GM18868 (cell line): Measurements from ENCODE around the gene SLC22A31.

ENCODE experiments used
- ATAC-seq: cut with Tn5 transposase; IDR thresholded peaks from one replicate; pipeline ENCODE4 v1.9.1; 2021; ENCODE audit warnings: mild to moderate bottlenecking, moderate library complexity; ENCODE audit not compliant: unreplicated experiment

SLC22A31 gene

DNA sequence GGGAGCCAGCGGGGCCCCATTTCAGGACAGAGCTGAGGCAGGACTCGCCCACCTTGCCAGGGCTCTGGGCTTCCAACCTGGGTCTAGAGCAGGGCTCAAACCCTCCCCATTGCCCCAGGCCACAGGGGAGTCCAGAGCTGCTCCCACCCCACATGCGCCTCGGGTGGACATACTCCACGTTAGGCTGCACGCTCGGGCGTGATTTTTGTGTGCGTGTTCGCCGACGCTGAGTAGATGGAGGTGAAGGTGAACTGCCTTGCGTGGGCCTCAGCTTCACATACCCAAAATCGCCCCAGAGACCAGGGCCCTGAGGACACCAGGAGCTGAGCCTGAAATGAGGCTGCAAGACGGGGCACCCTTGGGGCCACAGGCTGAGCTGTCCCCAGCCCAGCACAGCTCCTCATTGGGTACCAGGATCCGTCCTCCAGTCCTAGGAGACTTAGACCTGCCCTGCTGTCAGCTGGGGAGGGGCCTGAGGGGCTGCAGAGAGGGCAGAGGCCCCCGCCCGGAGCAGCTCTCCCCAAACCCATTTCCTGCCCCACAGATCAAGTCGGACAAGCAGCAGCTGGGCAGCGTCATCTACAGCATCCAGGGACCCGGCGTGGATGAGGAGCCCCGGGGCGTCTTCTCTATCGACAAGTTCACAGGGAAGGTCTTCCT, 20.6 kb downstream of the SLC22A31 start:
- ATAC-seq: no peak

DNA sequence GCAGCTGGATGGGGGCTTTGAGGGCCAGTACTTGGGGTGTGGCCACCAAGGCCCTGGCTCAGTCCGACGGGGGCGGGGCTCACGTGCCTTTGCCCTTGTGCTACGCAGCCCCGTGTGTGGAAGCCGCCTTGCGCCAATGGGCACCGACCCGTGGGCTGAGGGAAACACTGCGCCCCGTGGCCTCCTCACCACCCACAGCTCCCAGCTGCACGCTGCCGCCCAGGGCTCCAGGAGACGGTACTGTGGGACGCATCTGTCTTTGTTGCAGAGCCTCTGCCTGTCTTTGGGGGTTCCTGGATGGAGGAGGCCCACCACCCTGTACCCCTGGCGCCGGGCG, 21.2 kb downstream of the SLC22A31 start:
- ATAC-seq: no peak

DNA sequence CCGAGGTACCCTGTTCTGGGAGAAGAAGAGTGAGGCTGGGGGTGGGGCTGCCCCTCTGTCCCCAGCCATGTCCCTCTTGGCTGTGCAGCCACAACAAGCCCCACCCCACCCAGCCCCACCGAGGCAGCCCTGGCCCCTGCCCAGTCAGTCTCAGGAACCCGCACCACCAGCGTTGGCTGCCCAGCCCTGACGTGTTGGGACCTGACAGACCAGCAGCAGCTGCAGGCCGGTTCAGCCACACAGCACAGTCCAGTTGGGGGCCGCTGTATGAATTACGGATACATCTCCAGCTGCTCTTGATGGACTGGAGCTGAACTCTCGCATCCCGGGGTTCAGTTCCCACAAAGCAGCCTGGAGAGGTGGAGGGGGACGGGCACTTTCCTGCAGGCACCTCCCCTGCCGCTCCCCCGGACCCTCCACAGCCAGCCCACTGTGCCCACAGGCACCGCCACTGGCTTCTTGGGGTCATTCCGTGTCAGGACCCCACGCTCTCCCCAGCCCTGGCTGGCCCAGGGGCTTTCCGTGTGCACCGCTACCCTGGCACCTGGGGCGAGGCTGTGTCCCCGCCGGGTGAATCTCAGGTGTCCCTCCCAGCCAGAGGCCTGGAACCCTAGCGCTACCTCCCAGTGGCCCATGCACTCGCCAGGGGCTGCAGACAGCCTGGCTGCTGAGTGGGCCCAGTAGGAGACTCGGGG, 21.7 kb downstream of the SLC22A31 start:
- no peak for ATAC-seq

DNA sequence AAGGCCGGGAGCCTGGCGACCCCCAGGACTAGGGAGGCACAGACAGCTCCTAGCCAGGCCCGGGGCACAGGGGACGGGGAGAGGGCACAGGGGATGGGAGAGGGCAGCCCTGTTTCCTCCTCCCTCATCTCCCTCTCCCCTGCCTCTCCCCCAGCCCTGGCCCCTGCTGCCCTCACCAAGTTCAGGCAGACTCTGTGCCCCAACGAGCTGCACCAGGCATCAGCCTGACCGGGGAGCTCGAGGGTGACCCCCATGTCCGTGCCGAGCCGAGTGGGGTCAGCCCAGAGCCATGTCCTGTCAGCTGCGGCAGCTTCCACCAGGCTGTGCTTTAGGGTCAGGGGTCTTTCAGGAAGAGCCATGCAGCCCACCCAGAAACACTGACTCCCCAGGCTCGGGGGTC, 22.8 kb downstream of the SLC22A31 start:
- ATAC-seq: no peak

DNA sequence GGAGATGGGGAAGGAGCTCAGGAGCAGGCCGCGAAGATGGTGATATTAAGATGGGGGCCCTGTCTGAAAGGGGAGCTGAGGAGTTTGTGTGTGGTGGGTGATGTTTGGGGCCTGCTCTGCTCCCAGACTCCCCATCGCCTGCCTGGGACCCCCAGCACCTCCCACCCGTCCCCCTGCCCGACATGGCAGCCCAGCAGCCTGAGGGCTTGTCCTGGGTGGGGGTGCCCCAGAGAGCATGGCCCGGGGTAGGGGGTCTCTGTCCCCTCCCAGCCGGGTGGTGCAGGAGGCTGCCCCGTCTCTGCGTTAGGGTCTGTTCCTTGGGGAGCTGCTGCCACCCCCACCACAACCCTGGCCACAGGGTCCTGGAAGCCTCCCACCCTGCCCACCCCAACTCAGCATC, 23.6 kb downstream of the SLC22A31 start:
- ATAC-seq: no peak

DNA sequence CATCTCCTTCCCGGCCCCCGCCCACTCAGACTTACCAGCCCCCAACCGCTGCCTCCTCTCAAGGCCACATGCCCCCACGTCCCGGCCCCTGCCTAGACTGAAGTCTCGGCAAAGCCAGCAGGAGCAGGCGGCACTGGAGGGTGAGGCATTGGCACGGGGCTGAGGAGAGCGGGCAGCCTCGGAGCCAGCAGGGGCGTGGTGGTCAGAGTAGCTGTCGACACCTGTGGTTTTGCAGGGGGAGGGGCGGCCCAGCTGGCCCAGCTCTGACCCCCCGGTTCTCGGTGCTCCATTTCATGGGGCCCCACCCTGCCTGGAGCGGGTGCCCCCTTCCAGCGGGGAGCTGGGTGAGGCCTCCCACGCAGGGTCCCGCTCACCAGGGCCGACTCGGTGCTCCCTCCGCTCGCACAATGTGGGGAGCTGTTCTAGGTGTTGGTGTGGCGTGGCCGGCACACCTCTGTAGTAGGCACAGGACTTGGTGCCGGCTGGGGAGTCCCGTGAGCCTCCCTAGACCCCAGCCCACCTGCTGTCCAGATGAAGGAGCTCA, 24.1 kb downstream of the SLC22A31 start:
- ATAC-seq: no peak

DNA sequence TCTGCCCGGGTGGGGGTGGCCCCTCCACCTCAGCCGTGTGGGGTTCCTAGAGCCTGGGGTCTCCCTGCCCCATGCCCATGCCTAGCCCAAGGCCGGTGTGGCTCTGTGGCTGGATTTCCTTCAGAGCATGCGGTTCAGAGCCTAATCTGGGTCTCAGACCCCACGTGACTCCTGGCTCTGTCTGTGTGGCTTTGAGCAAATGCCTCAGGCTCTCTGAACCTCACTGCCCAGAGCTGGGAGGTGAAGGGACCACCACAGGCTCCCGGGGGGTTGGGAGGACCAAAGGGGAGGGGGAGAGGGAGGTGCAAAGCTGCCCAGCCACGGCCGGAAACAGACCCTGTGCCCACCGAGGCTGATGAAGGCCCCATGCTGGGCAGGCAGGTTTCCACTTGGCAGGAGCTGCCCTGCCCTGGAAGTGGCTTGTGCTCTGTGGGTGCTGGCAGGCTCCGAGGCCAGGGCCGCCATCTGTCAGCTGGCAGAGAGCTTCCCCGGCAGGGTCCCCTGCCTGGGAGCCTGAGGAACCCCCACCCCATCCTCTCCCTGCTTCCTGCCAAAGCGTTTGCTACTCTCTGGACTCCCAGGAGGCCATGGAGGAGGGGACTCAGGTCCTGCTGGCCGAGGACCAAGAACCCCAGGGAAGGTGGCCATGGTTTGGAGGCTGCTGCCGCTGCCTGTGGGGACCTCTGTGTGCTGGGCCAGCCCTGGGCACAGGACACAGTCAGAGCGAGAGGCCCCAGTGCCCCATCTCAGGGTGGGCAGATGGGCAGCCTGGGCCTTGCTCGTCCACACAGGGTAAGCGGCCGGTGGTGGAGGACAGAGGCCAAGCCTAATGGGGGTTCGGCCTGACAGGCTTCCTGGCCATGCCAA, 24.8 kb downstream of the SLC22A31 start:
- no peak for ATAC-seq

DNA sequence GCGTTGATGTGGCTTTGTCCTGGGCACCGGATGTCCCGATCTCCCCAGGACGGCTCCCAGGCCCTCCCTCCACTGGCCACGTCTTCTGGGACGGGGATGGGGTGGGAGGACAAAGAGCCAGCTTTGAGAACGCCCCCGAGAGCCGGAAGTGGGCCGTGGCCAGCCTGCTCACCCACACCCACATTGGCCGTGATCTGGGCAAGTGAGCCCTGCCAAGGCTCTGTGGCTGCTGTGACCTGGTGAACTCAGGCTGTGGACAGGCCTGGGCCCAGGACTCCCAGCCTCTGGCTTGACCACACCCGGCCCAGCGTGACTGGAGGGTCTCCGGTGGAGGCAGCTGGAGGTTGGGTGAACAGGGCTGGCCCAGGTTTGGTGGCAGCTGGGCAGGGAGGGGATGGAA, 25.5 kb downstream of the SLC22A31 start:
- no peak for ATAC-seq

DNA sequence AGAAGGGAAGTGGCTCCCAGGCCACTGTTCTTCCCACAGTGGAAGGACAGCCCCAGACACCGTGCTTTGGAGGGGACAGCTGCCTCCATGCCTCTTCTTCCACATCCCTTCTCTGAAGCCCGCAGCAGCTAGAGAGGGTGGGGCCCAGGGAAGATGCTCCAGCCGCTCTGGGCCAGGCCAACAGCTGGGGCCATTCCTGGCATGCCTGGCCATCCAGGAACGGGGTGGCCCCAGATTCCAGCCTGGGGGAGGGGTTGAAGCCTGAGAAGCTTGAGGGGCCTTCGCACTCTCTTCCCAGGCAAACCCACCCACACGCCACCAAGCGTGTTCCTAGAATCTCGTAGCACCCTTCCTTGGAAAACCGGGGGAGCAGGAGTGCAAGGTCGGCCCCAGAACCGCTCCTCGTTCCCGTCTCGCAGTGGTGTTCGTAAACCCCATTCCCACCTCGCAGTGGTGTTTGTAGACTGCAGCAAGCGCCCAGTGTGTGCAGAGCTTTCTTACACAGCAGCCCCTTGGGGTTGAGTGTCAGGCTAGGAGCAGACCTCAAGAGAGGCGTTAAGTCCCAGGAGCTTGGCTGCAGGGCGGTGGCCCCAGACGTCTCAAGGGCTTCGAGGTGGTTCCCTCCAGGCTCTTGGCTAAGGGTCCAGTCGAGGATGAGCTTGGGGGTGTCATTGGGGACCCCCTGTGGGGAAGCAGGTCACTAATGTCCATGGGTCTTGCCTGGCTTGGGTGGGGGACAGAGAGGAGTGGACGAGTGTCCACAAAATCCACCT, 26.1 kb downstream of the SLC22A31 start:
- ATAC-seq: no peak

DNA sequence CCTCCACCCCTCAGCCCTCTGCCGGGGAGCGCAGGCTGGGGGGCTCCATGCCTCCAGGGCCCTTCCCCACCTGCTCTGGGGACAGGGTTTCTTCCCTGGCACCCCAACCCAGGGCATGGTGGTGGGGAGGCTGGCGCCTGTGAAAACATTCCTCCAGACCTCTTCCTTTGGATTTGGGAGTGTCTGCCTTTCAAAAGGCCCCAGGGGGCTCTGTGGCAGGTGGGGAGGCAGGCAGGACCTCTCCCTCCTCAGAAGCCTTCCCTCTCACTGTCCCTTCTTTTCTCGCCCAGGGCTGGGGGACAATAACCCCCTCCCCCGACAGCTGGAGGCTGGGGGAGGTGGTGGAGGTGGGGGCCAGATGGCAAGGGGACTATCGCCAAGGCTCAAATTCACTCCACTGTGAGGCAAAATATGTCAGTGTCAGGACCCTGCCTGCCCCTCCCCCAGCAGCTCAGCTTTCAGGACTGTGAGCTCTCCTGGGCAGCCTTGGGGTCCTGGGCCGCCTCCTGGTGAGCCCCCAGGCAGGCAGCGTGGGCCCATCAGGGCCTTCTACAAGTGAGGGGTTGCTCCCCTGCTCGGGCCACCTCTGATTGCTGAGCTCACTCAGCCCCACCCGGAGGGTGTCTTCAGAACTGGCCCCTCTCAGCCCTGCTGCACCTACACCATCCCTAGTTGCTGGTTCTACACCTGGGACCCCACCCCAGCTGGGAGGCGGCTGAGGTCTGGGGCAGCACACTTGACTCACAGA, 27.0 kb downstream of the SLC22A31 start:
- ATAC-seq: no peak

DNA sequence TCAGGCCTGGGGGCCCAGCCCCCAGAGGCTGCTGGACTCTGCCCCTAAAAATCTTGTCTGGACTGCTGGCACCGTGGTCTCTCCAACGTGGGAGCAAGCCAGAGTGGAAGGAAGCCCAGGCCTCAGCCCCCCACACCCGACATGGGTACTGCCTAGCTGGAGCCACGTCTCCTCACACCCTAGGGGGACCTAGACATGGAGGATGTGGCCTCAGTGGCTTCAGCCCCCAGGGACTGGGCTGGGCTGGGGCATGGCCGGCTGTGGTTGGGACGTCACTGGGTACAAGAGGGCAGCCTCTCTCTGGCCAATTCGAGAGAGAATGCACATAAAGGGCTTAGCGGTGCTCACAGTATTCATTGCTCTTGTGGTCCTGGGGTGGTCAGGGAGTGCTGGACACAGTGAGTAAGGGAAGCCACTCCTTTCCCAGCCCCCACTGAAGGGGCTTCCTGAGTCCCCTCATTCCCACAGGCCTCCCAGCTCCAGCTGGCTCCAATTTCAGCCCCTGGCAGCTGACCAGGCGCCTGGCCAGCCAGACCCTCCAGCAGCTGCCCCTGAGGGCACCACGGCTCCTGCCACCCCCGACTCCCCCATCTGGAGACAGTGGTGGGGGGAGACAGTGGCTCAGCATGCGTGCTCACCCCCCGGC, 27.7 kb downstream of the SLC22A31 start:
- no peak for ATAC-seq

DNA sequence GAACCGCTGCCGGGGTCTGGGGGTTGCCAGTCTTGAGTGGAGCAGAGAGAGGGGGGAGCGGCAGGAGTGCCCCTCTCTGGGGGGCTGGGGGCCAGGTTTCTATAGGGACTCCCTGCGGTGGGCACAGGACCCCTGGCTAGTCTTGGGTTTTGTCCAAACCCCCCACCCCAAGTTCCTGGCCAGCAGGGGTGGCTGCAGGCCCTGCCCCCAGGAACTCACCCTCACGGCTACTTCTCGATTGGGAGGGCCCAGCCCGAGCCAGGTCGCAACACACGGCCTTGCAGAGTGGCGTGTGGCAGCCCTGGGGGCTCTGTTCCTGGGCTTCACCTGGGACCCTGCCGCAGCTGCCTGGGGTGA, 28.2 kb downstream of the SLC22A31 start:
- ATAC-seq: no peak

DNA sequence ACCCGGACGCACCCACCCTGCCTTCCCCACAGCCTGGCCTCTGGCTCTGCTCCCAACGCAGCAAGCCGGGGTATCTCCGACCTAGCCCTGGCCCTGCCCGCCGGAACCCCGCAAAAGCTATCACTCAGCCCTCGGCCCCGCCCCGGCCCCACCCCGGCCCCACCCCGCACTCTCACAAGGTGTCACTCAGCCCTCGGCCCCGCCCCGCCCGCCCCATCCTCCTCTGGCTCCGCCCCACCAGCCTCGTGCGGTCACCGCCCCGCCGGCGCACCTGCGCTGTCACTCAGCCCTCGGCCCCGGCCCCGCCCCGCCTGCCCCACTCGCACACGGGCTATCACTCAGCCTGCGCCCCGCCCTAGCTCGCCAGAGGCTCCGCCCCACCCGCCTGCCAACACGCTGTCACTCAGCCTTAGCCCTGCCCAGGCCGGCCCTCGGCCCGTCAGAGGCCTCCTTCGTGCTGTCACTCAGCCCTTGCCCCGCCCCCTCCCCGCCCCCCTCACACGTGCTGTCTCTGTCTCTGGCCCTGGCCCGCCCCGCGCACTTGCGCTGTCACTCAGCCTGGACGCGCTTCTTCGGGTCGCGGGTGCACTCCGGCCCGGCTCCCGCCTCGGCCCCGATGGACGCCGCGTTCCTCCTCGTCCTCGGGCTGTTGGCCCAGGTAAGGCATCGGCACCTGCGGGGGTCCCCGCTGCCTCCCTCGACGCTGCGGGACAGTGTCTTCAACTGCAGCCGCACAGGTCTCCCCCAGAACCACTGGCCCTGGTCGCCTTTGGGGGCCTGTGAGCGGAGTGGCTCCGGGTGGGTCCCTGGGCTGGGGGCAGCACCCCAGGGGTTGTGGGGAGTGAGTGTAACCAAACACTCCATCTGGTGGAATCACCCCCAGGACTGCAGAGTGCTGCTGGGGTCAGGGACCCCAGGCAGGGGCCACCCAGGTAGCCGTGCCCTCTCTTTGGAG, 28.8 kb downstream of the SLC22A31 start, which contains the start of gene CDH15:
CDH15 (plus strand) TSS at position 533 of the 955 bp plus-strand sequence; CDS start at position 617, 84 bp downstream.
- peak; percentile 90 for ATAC-seq

DNA sequence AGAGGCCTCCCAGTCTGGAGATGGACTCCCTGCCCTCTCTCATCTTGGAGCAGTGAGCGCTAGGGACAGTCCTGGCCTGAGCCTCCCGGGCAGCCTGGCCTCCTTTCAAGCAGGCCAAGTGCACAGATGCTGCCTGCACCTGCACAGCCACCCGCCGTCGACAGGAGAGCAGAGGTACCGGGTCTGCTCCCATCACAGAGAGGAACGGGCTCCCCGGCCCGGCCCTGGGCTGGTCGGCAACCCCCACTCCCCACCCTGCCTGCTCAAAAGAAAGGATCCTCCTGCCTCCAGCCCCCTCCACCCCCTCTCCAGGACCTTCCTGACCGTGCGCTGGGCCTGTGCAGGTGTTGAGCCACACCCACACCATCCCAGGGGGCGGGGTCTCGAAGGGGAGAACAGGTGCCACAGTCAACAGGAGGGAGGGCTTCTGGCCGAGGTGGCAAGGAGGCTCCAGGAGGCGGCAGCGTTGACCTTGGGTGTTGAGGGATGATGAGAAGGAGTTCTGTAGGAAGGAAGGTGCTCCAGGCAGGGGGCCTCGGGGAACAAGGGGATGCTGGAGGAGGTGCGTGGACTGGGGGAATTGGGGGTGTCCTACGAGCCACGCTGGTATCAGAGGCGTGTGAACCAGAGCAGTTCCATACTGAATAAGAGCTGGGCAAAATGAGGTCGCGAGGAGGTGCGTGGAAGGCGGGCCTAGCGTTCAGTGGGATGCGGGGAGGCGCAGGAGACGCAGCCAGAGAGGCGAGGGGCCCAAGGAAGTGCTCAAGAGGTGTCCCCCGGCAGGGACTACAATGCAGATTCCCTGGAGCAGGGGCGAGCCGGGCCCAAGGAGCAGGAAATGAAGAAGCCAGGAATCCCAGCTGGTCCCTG, 29.8 kb downstream of the SLC22A31 start:
- ATAC-seq: no peak

DNA sequence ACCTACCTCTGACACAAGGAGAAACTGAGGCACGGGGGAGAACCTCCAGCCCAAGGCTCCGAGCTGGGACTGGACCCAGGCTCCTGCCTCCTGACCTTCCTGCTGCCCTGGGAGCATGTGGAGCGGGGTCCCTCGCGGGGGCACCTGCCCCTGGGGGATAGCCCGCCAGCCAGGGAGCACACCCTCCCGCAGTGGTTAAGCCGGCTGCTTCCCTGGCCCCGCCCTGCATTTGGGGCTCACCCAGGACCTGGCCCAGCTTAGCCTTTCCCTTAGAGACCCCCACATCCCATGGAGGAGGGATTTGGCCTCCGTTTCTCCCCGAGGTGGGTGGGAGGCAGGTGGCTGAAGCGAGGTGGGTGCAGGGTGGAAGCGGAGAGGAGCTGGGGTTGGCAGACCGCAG, 30.6 kb downstream of the SLC22A31 start:
- no peak for ATAC-seq

DNA sequence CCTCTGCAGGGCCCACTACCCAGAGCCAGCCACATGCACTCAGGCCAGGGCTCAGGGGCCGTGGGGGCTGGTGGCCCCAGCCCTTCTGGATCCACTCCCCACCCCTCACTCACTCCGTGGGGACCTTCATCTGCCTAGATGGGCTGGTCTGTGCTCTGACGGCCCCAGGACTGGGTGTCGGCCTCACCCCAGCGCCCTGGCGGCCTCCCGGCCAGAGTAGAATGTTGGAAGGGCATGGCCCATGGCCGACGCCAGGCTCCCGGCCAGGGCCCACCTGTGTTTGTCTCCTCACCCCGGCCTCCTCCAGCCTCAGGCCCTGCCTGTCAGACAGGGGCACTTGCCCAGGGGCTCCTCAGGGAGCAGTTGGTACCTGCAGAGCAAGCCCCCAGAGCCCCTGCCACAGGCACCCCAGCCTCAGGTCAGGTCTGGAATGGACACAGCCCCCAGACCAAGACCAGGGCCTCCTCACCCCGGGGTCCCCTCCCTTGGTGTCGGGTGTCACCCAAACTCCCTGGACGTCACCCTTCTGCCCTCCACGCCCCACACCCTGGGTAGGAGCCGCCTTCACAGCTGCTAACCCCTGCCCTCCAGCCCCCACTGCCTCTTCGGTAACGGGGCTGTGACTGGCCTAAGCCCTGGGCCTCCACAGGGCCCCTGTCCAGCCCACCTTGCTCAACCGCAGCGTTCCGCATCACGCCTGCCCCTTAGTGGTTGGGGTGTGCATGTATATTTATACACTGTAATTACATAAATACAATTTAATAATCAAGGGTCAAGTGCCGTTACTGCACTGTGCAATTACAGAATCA, 31.8 kb downstream of the SLC22A31 start:
- no peak for ATAC-seq

DNA sequence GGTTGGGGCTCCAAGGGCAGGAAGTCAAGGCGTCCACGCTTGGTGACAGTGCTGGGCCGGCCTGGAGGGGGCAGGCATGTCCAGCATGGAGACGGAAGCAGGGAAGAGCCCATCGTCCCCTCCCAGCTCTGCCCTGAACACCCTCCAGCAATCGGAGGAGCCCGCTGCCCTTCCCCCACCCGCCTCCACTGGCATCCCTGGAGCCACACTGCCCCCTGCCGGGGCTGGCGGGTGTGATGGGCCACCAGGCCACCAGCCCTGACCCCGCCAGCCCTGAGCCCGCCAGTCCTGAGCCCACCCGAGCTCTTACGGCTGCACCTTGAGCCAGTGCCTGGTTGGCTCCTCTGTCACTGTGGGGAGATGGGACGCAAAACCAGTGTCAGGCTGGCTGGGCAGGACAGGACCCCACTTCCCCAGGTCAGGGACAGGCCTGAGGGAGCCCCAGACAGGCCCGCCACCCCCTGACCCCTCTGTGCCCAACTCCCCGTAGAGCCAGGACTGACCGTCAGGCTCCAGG, 32.9 kb downstream of the SLC22A31 start:
- no peak for ATAC-seq
